GM23338 (cell line): ENCODE measurements around the gene MPL. TPM values are rescaled to one million over a fixed set of nuclear protein-coding genes. Genes with fewer than 3 reads are reported as not detected.
A peak's percentile ranks its signal among the peaks of the same experiment; 100 is the strongest.

Experiments
- ATAC-seq: fragments of 200-7000 bp; cut with Tn5 transposase; 3 replicates; pipeline ENCODE4 v1.9.1; 2020
- DNase-seq: peaks from one replicate; pipeline ENCODE4 v3.0.0-alpha.2; 2015; ENCODE audit warnings: low spot score
- H2AFZ ChIP-seq: fragments of 200-600 bp; sonication (generic); 2 replicates; pipeline ENCODE4 v1.8.0; 2016; ENCODE audit warnings: antibody characterized with exemption, mild to moderate bottlenecking, moderate library complexity
- H3F3A ChIP-seq: fragments of 200-600 bp; sonication (generic); replicated peaks from 2 replicates; pipeline ENCODE4 v1.8.0; 2017; ENCODE audit warnings: antibody characterized with exemption, mixed run types, low read depth
- H3K27ac ChIP-seq: fragments of 200-600 bp; sonication (generic); 2 replicates; pipeline ENCODE4 v1.6.1; 2016; ENCODE audit warnings: low read depth
- H3K27me3 ChIP-seq: fragments of 200-600 bp; sonication (generic); 2 replicates; pipeline ENCODE4 v1.8.0; 2016; ENCODE audit warnings: mild to moderate bottlenecking, mixed run types, moderate library complexity; ENCODE audit not compliant: insufficient read depth
- H3K36me3 ChIP-seq: fragments of 200-600 bp; sonication (generic); 2 replicates; pipeline ENCODE4 v1.8.0; 2016; ENCODE audit warnings: mild to moderate bottlenecking; ENCODE audit not compliant: insufficient read depth
- H3K4me1 ChIP-seq: fragments of 200-600 bp; sonication (generic); 2 replicates; pipeline ENCODE4 v1.8.0; 2016; ENCODE audit warnings: mild to moderate bottlenecking, moderate library complexity; ENCODE audit not compliant: insufficient read depth
- H3K4me2 ChIP-seq: fragments of 200-600 bp; sonication (generic); 2 replicates; pipeline ENCODE4 v1.7.1; 2017; ENCODE audit warnings: mixed run types
- H3K4me3 ChIP-seq: fragments of 200-600 bp; sonication (generic); 2 replicates; pipeline ENCODE4 v1.6.1; 2016; ENCODE audit warnings: mixed run types
- H3K79me2 ChIP-seq: fragments of 200-600 bp; sonication (generic); replicated peaks from 2 replicates; pipeline ENCODE4 v1.8.0; 2017; ENCODE audit warnings: mild to moderate bottlenecking; ENCODE audit not compliant: insufficient read depth
- H3K9me2 ChIP-seq: fragments of 200-600 bp; sonication (generic); 2 replicates; pipeline ENCODE4 v1.8.0; 2017; ENCODE audit not compliant: insufficient read depth
- H4K20me1 ChIP-seq: fragments of 200-600 bp; sonication (generic); replicated peaks from 2 replicates; pipeline ENCODE4 v1.8.0; 2017; ENCODE audit warnings: mild to moderate bottlenecking; ENCODE audit not compliant: insufficient read depth
- H3K27ac Mint-ChIP-seq: 2 replicates; pipeline ENCODE4 v1.8.0; 2020; ENCODE audit warnings: inconsistent platforms, mild to moderate bottlenecking, moderate library complexity, mixed read lengths
- H3K27me3 Mint-ChIP-seq: 3 replicates; pipeline ENCODE4 v1.8.0; 2022; ENCODE audit warnings: low read depth, mild to moderate bottlenecking, moderate library complexity, mixed read lengths, inconsistent platforms; ENCODE audit not compliant: insufficient read depth, poor library complexity
- H3K36me3 Mint-ChIP-seq: 3 replicates; pipeline ENCODE4 v1.8.0; 2021; ENCODE audit warnings: low read depth, mild to moderate bottlenecking, inconsistent platforms, moderate library complexity, mixed read lengths
- H3K4me1 Mint-ChIP-seq: 3 replicates; pipeline ENCODE4 v1.8.0; 2020; ENCODE audit warnings: mild to moderate bottlenecking, inconsistent platforms, mixed read lengths
- H3K4me3 Mint-ChIP-seq: 3 replicates; pipeline ENCODE4 v1.8.0; 2021; ENCODE audit warnings: moderate library complexity, mild to moderate bottlenecking, inconsistent platforms, mixed read lengths
- H3K9me3 Mint-ChIP-seq: 3 replicates; pipeline ENCODE4 v1.8.0; 2020; ENCODE audit warnings: moderate library complexity, mild to moderate bottlenecking, inconsistent platforms, mixed read lengths
- CREB1 ChIP-seq: fragments of 250-450 bp; sonication (Bioruptor Pico); IDR thresholded peaks from 2 replicates; pipeline ENCODE4 v1.5.0; 2020; ENCODE audit warnings: low read depth, mild to moderate bottlenecking, moderate library complexity
- EZH2 ChIP-seq: fragments of 200-600 bp; sonication (generic); IDR thresholded peaks from one replicate; pipeline ENCODE4 v1.8.0; 2017; ENCODE audit warnings: antibody characterized with exemption, mild to moderate bottlenecking, low read depth; ENCODE audit not compliant: unreplicated experiment
- EZH2phosphoT487 ChIP-seq: fragments of 200-600 bp; sonication (generic); IDR thresholded peaks from one replicate; pipeline ENCODE4 v1.8.1; 2018; ENCODE audit warnings: antibody characterized with exemption; ENCODE audit not compliant: unreplicated experiment
- NANOG ChIP-seq: IDR thresholded peaks from 2 replicates; pipeline ENCODE4 v1.6.1; 2016; ENCODE audit warnings: antibody characterized with exemption, borderline replicate concordance
- STAT1 ChIP-seq: IDR thresholded peaks from one replicate; pipeline ENCODE4 v1.6.1; 2016; ENCODE audit warnings: antibody characterized with exemption; ENCODE audit not compliant: unreplicated experiment
- ZNF331 ChIP-seq: fragments of 250-450 bp; sonication (Bioruptor Pico); IDR thresholded peaks from 2 replicates; pipeline ENCODE4 v1.5.0; 2020; ENCODE audit warnings: low read depth, mild to moderate bottlenecking, moderate library complexity
- polyA plus RNA-seq: library from polyadenylated mRNA; unstranded; fragments of >200 nt; fragmentation: Nextera tagmentation; extraction: Ambion mirVana; gene quantifications from 2 replicates; pipeline ENCODE4 v1.2.1, GENCODE V29; 2016
- total RNA-seq: library from RNA; depleted of rRNA; stranded (reverse); fragments of >200 nt; shearing (Covaris generic); gene quantifications from 2 replicates; pipeline ENCODE4 v1.2.3, GENCODE V29; 2014
- TF ChIP-seq, protein P1 (sequence below), 2 experiments: fragments of 200-600 bp in 1 of 2; sonication (generic) in 1 of 2; conservative IDR thresholded peaks; 2 replicates each; pipeline versions ENCODE4 v1.5.1 to v1.6.1; 2016 to 2017; ENCODE audit warnings: antibody characterized with exemption in 2 of 2, low read depth in 2 of 2, mild to moderate bottlenecking in 2 of 2, moderate library complexity in 1 of 2
- TF ChIP-seq, protein P2 (sequence below): fragments of 250-450 bp; sonication (Bioruptor Pico); IDR thresholded peaks from 2 replicates; pipeline ENCODE4 v1.5.0; 2020; ENCODE audit warnings: mild to moderate bottlenecking, moderate library complexity
- TF ChIP-seq, protein P3 (sequence below): IDR thresholded peaks from one replicate; pipeline ENCODE4 v1.6.1; 2018; ENCODE audit warnings: antibody characterized with exemption; ENCODE audit not compliant: unreplicated experiment
- TF ChIP-seq, protein P4 (sequence below): IDR thresholded peaks from 2 replicates; pipeline ENCODE4 v1.6.1; 2016; ENCODE audit warnings: antibody characterized with exemption

The MPL gene
- total and polyA plus RNA-seq, 2 experiments from 2014 or later: not detected

DNA sequence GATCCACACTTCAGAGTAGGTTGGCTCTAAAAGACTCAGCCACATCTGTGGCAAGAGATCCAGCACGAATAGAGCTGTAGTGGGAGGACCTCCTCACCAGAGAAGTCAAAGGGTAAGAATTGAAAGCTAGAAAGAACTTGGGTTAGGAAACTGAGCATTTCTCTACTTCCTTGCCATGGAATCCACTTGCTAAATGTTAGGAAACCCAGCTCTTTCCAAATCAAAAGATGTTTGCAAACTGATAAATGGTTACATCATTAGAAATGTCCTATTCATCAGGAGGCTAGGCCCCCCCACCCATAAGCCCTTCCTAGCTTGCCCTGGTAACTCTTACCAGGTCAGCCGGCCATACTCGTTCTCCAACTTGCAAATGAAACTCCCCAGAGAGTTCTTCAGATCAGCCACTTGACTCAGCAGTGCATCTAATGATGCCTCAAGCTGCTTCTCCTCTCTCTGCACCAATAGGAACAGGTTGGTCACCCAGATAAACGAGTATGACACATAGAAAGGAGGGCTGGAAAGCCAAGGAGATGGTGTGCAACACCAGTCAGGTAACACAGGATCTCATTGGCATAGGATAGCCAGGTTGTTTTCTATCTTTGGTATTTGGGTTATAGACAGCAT is 50.5 kb downstream of the MPL start (continued):
- TF ChIP-seq STAT1 (no peak), CREB1 (CRISPR knock-in tag) (no peak)
- TF ChIP-seq, protein P1, sequence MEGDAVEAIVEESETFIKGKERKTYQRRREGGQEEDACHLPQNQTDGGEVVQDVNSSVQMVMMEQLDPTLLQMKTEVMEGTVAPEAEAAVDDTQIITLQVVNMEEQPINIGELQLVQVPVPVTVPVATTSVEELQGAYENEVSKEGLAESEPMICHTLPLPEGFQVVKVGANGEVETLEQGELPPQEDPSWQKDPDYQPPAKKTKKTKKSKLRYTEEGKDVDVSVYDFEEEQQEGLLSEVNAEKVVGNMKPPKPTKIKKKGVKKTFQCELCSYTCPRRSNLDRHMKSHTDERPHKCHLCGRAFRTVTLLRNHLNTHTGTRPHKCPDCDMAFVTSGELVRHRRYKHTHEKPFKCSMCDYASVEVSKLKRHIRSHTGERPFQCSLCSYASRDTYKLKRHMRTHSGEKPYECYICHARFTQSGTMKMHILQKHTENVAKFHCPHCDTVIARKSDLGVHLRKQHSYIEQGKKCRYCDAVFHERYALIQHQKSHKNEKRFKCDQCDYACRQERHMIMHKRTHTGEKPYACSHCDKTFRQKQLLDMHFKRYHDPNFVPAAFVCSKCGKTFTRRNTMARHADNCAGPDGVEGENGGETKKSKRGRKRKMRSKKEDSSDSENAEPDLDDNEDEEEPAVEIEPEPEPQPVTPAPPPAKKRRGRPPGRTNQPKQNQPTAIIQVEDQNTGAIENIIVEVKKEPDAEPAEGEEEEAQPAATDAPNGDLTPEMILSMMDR (conservative IDR thresholded peaks at IDR 0.05; ENCODE audit: low read depth in 2 of 2): no peak

DNA sequence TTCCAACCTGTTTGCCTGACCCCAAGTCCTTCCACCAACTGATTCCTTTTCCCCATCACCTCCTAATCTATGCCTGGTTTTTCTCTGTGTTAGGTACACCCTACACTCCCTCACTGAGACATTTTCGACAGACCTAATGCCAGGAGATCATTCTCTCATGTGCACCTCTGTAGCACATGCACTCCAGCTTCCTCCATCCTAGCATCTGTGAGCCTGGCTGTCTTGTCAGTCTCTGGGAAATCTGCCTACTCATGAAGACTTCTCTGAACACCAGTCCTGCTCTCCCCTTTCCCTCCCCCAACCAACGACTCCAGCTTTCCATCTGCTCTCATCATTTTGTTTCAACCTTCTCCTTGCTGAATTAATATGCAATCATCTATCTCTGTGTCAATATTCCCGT is 51.0 kb downstream of the MPL start:
- Histone ChIP-seq H3F3A (no peaks in the 10 kb centered on the region), H3K4me3 (peak overlapping the region; percentile 66), H3K36me3 (peaks cover 25% of the 10 kb centered on the region), H3K27ac (no peak overlapping the region), H2AFZ (no peak overlapping the region), H3K4me2 (peak overlapping the region; percentile 95), H3K9me2 (no peaks in the 10 kb centered on the region), H3K4me1 (peaks cover 13% of the 10 kb centered on the region; the same call in 1 of the 2 replicates), H3K27me3 (no peaks in the 10 kb centered on the region), H4K20me1 (peaks cover 8% of the 10 kb centered on the region), H3K79me2 (peaks cover 34% of the 10 kb centered on the region)
- Mint-ChIP-seq H3K4me3 (peak overlapping the region; percentile 98), H3K36me3 (peaks cover 31% of the 10 kb centered on the region), H3K4me1 (peaks cover 15% of the 10 kb centered on the region), H3K27ac (no peak overlapping the region), H3K27me3 (peaks cover 3% of the 10 kb centered on the region), H3K9me3 (no peaks in the 10 kb centered on the region)
- ATAC-seq (no peak), DNase-seq (no peak)
- TF ChIP-seq, protein P2, sequence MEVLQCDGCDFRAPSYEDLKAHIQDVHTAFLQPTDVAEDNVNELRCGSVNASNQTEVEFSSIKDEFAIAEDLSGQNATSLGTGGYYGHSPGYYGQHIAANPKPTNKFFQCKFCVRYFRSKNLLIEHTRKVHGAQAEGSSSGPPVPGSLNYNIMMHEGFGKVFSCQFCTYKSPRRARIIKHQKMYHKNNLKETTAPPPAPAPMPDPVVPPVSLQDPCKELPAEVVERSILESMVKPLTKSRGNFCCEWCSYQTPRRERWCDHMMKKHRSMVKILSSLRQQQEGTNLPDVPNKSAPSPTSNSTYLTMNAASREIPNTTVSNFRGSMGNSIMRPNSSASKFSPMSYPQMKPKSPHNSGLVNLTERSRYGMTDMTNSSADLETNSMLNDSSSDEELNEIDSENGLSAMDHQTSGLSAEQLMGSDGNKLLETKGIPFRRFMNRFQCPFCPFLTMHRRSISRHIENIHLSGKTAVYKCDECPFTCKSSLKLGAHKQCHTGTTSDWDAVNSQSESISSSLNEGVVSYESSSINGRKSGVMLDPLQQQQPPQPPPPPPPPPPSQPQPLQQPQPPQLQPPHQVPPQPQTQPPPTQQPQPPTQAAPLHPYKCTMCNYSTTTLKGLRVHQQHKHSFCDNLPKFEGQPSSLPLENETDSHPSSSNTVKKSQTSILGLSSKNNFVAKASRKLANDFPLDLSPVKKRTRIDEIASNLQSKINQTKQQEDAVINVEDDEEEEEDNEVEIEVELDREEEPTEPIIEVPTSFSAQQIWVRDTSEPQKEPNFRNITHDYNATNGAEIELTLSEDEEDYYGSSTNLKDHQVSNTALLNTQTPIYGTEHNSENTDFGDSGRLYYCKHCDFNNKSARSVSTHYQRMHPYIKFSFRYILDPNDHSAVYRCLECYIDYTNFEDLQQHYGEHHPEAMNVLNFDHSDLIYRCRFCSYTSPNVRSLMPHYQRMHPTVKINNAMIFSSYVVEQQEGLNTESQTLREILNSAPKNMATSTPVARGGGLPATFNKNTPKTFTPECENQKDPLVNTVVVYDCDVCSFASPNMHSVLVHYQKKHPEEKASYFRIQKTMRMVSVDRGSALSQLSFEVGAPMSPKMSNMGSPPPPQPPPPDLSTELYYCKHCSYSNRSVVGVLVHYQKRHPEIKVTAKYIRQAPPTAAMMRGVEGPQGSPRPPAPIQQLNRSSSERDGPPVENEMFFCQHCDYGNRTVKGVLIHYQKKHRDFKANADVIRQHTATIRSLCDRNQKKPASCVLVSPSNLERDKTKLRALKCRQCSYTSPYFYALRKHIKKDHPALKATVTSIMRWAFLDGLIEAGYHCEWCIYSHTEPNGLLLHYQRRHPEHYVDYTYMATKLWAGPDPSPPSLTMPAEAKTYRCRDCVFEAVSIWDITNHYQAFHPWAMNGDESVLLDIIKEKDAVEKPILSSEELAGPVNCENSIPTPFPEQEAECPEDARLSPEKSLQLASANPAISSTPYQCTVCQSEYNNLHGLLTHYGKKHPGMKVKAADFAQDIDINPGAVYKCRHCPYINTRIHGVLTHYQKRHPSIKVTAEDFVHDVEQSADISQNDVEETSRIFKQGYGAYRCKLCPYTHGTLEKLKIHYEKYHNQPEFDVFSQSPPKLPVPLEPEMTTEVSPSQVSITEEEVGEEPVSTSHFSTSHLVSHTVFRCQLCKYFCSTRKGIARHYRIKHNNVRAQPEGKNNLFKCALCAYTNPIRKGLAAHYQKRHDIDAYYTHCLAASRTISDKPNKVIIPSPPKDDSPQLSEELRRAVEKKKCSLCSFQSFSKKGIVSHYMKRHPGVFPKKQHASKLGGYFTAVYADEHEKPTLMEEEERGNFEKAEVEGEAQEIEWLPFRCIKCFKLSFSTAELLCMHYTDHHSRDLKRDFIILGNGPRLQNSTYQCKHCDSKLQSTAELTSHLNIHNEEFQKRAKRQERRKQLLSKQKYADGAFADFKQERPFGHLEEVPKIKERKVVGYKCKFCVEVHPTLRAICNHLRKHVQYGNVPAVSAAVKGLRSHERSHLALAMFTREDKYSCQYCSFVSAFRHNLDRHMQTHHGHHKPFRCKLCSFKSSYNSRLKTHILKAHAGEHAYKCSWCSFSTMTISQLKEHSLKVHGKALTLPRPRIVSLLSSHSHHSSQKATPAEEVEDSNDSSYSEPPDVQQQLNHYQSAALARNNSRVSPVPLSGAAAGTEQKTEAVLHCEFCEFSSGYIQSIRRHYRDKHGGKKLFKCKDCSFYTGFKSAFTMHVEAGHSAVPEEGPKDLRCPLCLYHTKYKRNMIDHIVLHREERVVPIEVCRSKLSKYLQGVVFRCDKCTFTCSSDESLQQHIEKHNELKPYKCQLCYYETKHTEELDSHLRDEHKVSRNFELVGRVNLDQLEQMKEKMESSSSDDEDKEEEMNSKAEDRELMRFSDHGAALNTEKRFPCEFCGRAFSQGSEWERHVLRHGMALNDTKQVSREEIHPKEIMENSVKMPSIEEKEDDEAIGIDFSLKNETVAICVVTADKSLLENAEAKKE (CRISPR knock-in tag): no peak
- TF ChIP-seq STAT1 (no peak), EZH2 (no peak), ZNF331 (CRISPR knock-in tag) (no peak), EZH2phosphoT487 (no peak), CREB1 (CRISPR knock-in tag) (no peak), NANOG (no peak)
- TF ChIP-seq, protein P3, sequence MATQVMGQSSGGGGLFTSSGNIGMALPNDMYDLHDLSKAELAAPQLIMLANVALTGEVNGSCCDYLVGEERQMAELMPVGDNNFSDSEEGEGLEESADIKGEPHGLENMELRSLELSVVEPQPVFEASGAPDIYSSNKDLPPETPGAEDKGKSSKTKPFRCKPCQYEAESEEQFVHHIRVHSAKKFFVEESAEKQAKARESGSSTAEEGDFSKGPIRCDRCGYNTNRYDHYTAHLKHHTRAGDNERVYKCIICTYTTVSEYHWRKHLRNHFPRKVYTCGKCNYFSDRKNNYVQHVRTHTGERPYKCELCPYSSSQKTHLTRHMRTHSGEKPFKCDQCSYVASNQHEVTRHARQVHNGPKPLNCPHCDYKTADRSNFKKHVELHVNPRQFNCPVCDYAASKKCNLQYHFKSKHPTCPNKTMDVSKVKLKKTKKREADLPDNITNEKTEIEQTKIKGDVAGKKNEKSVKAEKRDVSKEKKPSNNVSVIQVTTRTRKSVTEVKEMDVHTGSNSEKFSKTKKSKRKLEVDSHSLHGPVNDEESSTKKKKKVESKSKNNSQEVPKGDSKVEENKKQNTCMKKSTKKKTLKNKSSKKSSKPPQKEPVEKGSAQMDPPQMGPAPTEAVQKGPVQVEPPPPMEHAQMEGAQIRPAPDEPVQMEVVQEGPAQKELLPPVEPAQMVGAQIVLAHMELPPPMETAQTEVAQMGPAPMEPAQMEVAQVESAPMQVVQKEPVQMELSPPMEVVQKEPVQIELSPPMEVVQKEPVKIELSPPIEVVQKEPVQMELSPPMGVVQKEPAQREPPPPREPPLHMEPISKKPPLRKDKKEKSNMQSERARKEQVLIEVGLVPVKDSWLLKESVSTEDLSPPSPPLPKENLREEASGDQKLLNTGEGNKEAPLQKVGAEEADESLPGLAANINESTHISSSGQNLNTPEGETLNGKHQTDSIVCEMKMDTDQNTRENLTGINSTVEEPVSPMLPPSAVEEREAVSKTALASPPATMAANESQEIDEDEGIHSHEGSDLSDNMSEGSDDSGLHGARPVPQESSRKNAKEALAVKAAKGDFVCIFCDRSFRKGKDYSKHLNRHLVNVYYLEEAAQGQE: no peak
- TF ChIP-seq, protein P4, sequence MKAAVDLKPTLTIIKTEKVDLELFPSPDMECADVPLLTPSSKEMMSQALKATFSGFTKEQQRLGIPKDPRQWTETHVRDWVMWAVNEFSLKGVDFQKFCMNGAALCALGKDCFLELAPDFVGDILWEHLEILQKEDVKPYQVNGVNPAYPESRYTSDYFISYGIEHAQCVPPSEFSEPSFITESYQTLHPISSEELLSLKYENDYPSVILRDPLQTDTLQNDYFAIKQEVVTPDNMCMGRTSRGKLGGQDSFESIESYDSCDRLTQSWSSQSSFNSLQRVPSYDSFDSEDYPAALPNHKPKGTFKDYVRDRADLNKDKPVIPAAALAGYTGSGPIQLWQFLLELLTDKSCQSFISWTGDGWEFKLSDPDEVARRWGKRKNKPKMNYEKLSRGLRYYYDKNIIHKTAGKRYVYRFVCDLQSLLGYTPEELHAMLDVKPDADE: no peak
